Mesendoderm (in vitro differentiated cells): ENCODE data around the gene STAT3.
A peak's percentile ranks its signal among the peaks of the same experiment; 100 is the strongest.
"Not testable (repeated sequence)": the region's sequence is repeated elsewhere in the genome, so short reads cannot be mapped to it uniquely, and the experiment has no call there.

Experiments
- DNase-seq: peaks from one replicate; pipeline ENCODE4 v3.0.0; 2013
- H2AK5ac ChIP-seq: 2 replicates; pipeline ENCODE4 v1.6.1; 2013; ENCODE audit warnings: low read length, inconsistent platforms
- H2BK120ac ChIP-seq: 2 replicates; pipeline ENCODE4 v1.6.1; 2013; ENCODE audit warnings: low read depth, mild to moderate bottlenecking, low read length, moderate library complexity, mixed read lengths
- H2BK15ac ChIP-seq: replicated peaks from 2 replicates; pipeline ENCODE4 v1.6.1; 2013; ENCODE audit warnings: low read depth, mild to moderate bottlenecking, moderate library complexity
- H2BK5ac ChIP-seq: 2 replicates; pipeline ENCODE4 v1.6.1; 2013; ENCODE audit warnings: low read length, inconsistent platforms
- H3K18ac ChIP-seq: 2 replicates; pipeline ENCODE4 v1.6.1; 2013; ENCODE audit warnings: mild to moderate bottlenecking, low read length, mixed read lengths
- H3K23ac ChIP-seq: one replicate; pipeline ENCODE4 v1.6.1; 2013; ENCODE audit warnings: low read length
- H3K27ac ChIP-seq: 2 replicates; pipeline ENCODE4 v1.5.1; 2013; ENCODE audit warnings: low read depth, mild to moderate bottlenecking, inconsistent platforms, low read length, moderate library complexity
- H3K27me3 ChIP-seq: 2 replicates; pipeline ENCODE4 v1.6.1; 2013; ENCODE audit warnings: low read length, control low read depth, mild to moderate bottlenecking, inconsistent platforms; ENCODE audit not compliant: insufficient read depth, poor library complexity
- H3K36me3 ChIP-seq: 2 replicates; pipeline ENCODE4 v1.6.1; 2013; ENCODE audit warnings: low read length, inconsistent platforms; ENCODE audit not compliant: control insufficient read depth, insufficient read depth
- H3K4ac ChIP-seq: one replicate; pipeline ENCODE4 v1.6.1; 2013; ENCODE audit warnings: low read depth, mild to moderate bottlenecking, low read length, moderate library complexity
- H3K4me1 ChIP-seq: 2 replicates; pipeline ENCODE4 v1.6.1; 2013; ENCODE audit warnings: low read depth, low read length, inconsistent platforms; ENCODE audit not compliant: control insufficient read depth
- H3K4me2 ChIP-seq: 2 replicates; pipeline ENCODE4 v1.6.1; 2013; ENCODE audit warnings: low read length
- H3K4me3 ChIP-seq: 2 replicates; pipeline ENCODE4 v1.5.1; 2013; ENCODE audit warnings: mild to moderate bottlenecking, low read length
- H3K56ac ChIP-seq: one replicate; pipeline ENCODE4 v1.6.1; 2013; ENCODE audit warnings: low read length
- H3K79me1 ChIP-seq: 2 replicates; pipeline ENCODE4 v1.6.1; 2013; ENCODE audit warnings: low read length, inconsistent platforms
- H3K79me2 ChIP-seq: 2 replicates; pipeline ENCODE4 v1.6.1; 2013; ENCODE audit warnings: mild to moderate bottlenecking, low read length; ENCODE audit not compliant: control insufficient read depth, insufficient read depth
- H3K9ac ChIP-seq: 2 replicates; pipeline ENCODE4 v1.6.1; 2013; ENCODE audit warnings: low read length, inconsistent platforms
- H4K5ac ChIP-seq: one replicate; pipeline ENCODE4 v1.6.1; 2013; ENCODE audit warnings: low read length
- H4K8ac ChIP-seq: one replicate; pipeline ENCODE4 v1.6.1; 2013; ENCODE audit warnings: low read depth, mild to moderate bottlenecking, control low read depth, low read length, moderate library complexity
- WGBS: extraction: QIAGEN DNeasy Blood & Tissue Kit; methylation state at CpG from one replicate; pipeline ENCODE4 v1.1.7; 2013; ENCODE audit warnings: low lambda C conversion rate, missing lambda C conversion rate; ENCODE audit not compliant: insufficient coverage; ENCODE audit errors: extremely low coverage; 5-methylcytosine and 5-hydroxymethylcytosine counted together

STAT3 gene

GRCh38 chr17:42394838-42395237 lies 6.6 kb upstream of the STAT3 start:
- no peak overlapping the region for H4K5ac ChIP-seq
- H2AK5ac ChIP-seq, result no peak overlapping the region
- H3K56ac ChIP-seq, result no peak overlapping the region
- H2BK15ac ChIP-seq, result no peak overlapping the region
- no peaks in the 10 kb centered on the region for H3K4me1 ChIP-seq
- H3K18ac ChIP-seq, result no peak overlapping the region
- H3K79me2 ChIP-seq, result no peaks in the 10 kb centered on the region
- peaks cover 2% of the 10 kb centered on the region for H3K27me3 ChIP-seq
- no peaks in the 10 kb centered on the region for H3K79me1 ChIP-seq
- DNase-seq, result no peak
- H3K9ac ChIP-seq, result no peak overlapping the region
- no peak overlapping the region for H3K4me3 ChIP-seq
- no CpG with 5 or more reads among the region's 4 CpGs for WGBS
- H3K27ac ChIP-seq, result no peak overlapping the region
- H2BK120ac ChIP-seq, result no peak overlapping the region
- H3K36me3 ChIP-seq, result no peaks in the 10 kb centered on the region
- H3K4ac ChIP-seq, result no peak overlapping the region
- no peak overlapping the region for H4K8ac ChIP-seq
- no peak overlapping the region for H3K4me2 ChIP-seq
- H3K23ac ChIP-seq, result no peak overlapping the region
- no peak overlapping the region for H2BK5ac ChIP-seq

- H2BK15ac ChIP-seq, result no peak overlapping the region
- no peaks in the 10 kb centered on the region for H3K36me3 ChIP-seq
- H3K4me1 ChIP-seq, result peaks cover 2% of the 10 kb centered on the region
- H3K79me1 ChIP-seq, result no peaks in the 10 kb centered on the region
- no peak for DNase-seq
- no peak overlapping the region for H4K5ac ChIP-seq
- no CpG with 5 or more reads among the region's 4 CpGs for WGBS
- no peak overlapping the region for H3K4me2 ChIP-seq
- no peak overlapping the region for H3K4me3 ChIP-seq
- no peak overlapping the region for H3K9ac ChIP-seq
- H4K8ac ChIP-seq, result no peak overlapping the region
- no peak overlapping the region for H3K18ac ChIP-seq
- no peak overlapping the region for H2BK5ac ChIP-seq
- no peak overlapping the region for H3K56ac ChIP-seq
- H3K27ac ChIP-seq, result no peak overlapping the region
- H3K4ac ChIP-seq, result no peak overlapping the region
- H2AK5ac ChIP-seq, result no peak overlapping the region
- no peaks in the 10 kb centered on the region for H3K79me2 ChIP-seq
- no peak overlapping the region for H3K23ac ChIP-seq
- no peak overlapping the region for H2BK120ac ChIP-seq
- H3K27me3 ChIP-seq, result no peaks in the 10 kb centered on the region
Observed at GRCh38 chr17:42392692-42393415, 4.6 kb upstream of the STAT3 start.

GRCh38 chr17:42391439-42391838 lies 3.2 kb upstream of the STAT3 start:
- H2BK120ac ChIP-seq, H2BK5ac ChIP-seq, H3K79me1 ChIP-seq, H3K27me3 ChIP-seq, H4K5ac ChIP-seq, H3K4me2 ChIP-seq, H3K4me3 ChIP-seq, H2BK15ac ChIP-seq, H3K9ac ChIP-seq, H3K4ac ChIP-seq, H2AK5ac ChIP-seq, H4K8ac ChIP-seq, H3K4me1 ChIP-seq, DNase-seq, H3K18ac ChIP-seq, H3K36me3 ChIP-seq, H3K56ac ChIP-seq, H3K23ac ChIP-seq, H3K27ac ChIP-seq: not testable (repeated sequence)
- WGBS, result no CpG with 5 or more reads among the region's 8 CpGs
- peaks cover 10% of the 10 kb centered on the region for H3K79me2 ChIP-seq

- H3K79me1 ChIP-seq, result no peaks in the 10 kb centered on the region
- no peak overlapping the region for H2BK15ac ChIP-seq
- no peaks in the 10 kb centered on the region for H3K36me3 ChIP-seq
- H3K4me2 ChIP-seq, result no peak overlapping the region
- H3K4me1 ChIP-seq, result peaks cover 4% of the 10 kb centered on the region
- no peak overlapping the region for H3K9ac ChIP-seq
- H2AK5ac ChIP-seq, result no peak overlapping the region
- peaks cover 21% of the 10 kb centered on the region for H3K79me2 ChIP-seq
- H3K18ac ChIP-seq, result no peak overlapping the region
- no peak overlapping the region for H4K5ac ChIP-seq
- H3K27me3 ChIP-seq, result no peaks in the 10 kb centered on the region
- no peak for DNase-seq
- H3K56ac ChIP-seq, result no peak overlapping the region
- no peak overlapping the region for H3K23ac ChIP-seq
- no CpG with 5 or more reads among the region's 5 CpGs for WGBS
- H2BK5ac ChIP-seq, result no peak overlapping the region
- H2BK120ac ChIP-seq, result no peak overlapping the region
- no peak overlapping the region for H3K4me3 ChIP-seq
- H3K27ac ChIP-seq, result no peak overlapping the region
- no peak overlapping the region for H3K4ac ChIP-seq
- no peak overlapping the region for H4K8ac ChIP-seq
Observed at GRCh38 chr17:42389899-42390298, 1.7 kb upstream of the STAT3 start.

GRCh38 chr17:42389135-42389417 lies 834 bp upstream of the STAT3 start:
- H3K27me3 ChIP-seq, result no peaks in the 10 kb centered on the region
- no peak overlapping the region for H2AK5ac ChIP-seq
- peak overlapping the region; percentile 80 for H3K4me2 ChIP-seq
- DNase-seq, result no peak
- peaks cover 25% of the 10 kb centered on the region for H3K79me2 ChIP-seq
- no peaks in the 10 kb centered on the region for H3K36me3 ChIP-seq
- peak overlapping the region; percentile 36 for H2BK5ac ChIP-seq
- no CpG with 5 or more reads among the region's 11 CpGs for WGBS
- peak overlapping the region; percentile 95 for H3K18ac ChIP-seq
- H3K4ac ChIP-seq, result no peak overlapping the region
- H3K4me1 ChIP-seq, result peaks cover 4% of the 10 kb centered on the region
- H3K9ac ChIP-seq, result peak overlapping the region; percentile 66
- no peaks in the 10 kb centered on the region for H3K79me1 ChIP-seq
- no peak overlapping the region for H2BK15ac ChIP-seq
- H4K8ac ChIP-seq, result peak overlapping the region; percentile 81
- no peak overlapping the region for H2BK120ac ChIP-seq
- H4K5ac ChIP-seq, result no peak overlapping the region
- H3K4me3 ChIP-seq, result peak overlapping the region; percentile 42
- H3K27ac ChIP-seq, result no peak overlapping the region
- H3K56ac ChIP-seq, result peak overlapping the region; percentile 79
- no peak overlapping the region for H3K23ac ChIP-seq
